Central memory CD8-positive, alpha-beta T cell (primary cell): ENCODE data around the gene SGPP2.
"Not testable (repeated sequence)": the region's sequence is repeated elsewhere in the genome, so short reads cannot be mapped to it uniquely, and the experiment has no call there.

Experiments used
- ATAC-seq: fragments of 150-1000 bp; cut with Tn5 transposase; replicated peaks from 2 replicates; pipeline ENCODE4 v1.10.0; 2022; ENCODE audit warnings: mild to moderate bottlenecking, moderate FRiP score, moderate number of reproducible peaks; ENCODE audit not compliant: poor library complexity, severe bottlenecking; ENCODE audit errors: extremely low read depth
- DNase-seq, 2 donors: peaks; one replicate each; pipeline ENCODE4 v3.0.0; 2021; ENCODE audit warnings: low spot score in 2 of 2
- H3K27ac Mint-ChIP-seq: one replicate; pipeline ENCODE4 v1.8.0; 2022; ENCODE audit warnings: low read depth, mild to moderate bottlenecking, moderate library complexity, mixed read lengths
- H3K27me3 Mint-ChIP-seq: one replicate; pipeline ENCODE4 v1.8.0; 2022; ENCODE audit warnings: mixed read lengths
- H3K36me3 Mint-ChIP-seq: one replicate; pipeline ENCODE4 v1.8.0; 2022; ENCODE audit warnings: mild to moderate bottlenecking, moderate library complexity, mixed read lengths; ENCODE audit not compliant: insufficient read depth
- H3K4me1 Mint-ChIP-seq: one replicate; pipeline ENCODE4 v1.8.0; 2022; ENCODE audit warnings: mixed read lengths
- H3K4me3 Mint-ChIP-seq: one replicate; pipeline ENCODE4 v1.8.0; 2022; ENCODE audit warnings: mild to moderate bottlenecking, moderate library complexity, mixed read lengths
- H3K9me3 Mint-ChIP-seq: one replicate; pipeline ENCODE4 v1.8.0; 2022; ENCODE audit warnings: mixed read lengths

SGPP2 gene

GRCh38 chr2:222584589-222584988 lies 160.2 kb downstream of the SGPP2 start:
- not testable (repeated sequence) for H3K9me3 Mint-ChIP-seq, H3K36me3 Mint-ChIP-seq, ATAC-seq, H3K27ac Mint-ChIP-seq, H3K27me3 Mint-ChIP-seq, DNase-seq, H3K4me3 Mint-ChIP-seq
- H3K4me1 Mint-ChIP-seq = peaks cover 22% of the 10 kb centered on the region

DNA sequence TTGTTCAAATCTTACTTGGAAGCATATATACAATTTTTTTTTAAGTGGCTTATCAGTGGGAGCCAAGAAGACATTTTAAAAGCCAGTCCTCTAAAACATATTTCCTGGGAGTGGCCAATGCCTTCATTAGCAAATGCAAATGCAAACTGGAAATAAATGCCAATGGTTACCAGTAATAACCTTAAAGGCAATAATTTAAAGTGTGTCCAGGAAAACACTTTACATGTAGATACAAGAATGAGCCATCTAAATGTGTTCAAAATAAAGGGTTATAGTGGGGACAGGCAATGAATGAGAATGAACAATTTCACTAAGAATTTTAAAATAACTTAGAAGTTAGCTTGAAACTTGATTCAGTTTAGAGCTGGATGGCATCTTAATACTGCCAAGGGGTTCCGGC lies 167.3 kb downstream of the SGPP2 start:
- DNase-seq (no peak), ATAC-seq (no peak)
- H3K36me3 Mint-ChIP-seq = peaks cover 30% of the 10 kb centered on the region
- no peaks in the 10 kb centered on the region for H3K9me3 Mint-ChIP-seq
- no peak overlapping the region for H3K27ac Mint-ChIP-seq
- no peaks in the 10 kb centered on the region for H3K27me3 Mint-ChIP-seq
- no peak overlapping the region for H3K4me3 Mint-ChIP-seq
- peaks cover 17% of the 10 kb centered on the region for H3K4me1 Mint-ChIP-seq

GRCh38 chr2:222592176-222592575 lies 167.8 kb downstream of the SGPP2 start:
- no peak overlapping the region for H3K27ac Mint-ChIP-seq
- no peak overlapping the region for H3K4me3 Mint-ChIP-seq
- DNase-seq = no peak
- H3K27me3 Mint-ChIP-seq = no peaks in the 10 kb centered on the region
- peaks cover 12% of the 10 kb centered on the region for H3K4me1 Mint-ChIP-seq
- H3K36me3 Mint-ChIP-seq = peaks cover 30% of the 10 kb centered on the region
- ATAC-seq = no peak
- no peaks in the 10 kb centered on the region for H3K9me3 Mint-ChIP-seq

DNA sequence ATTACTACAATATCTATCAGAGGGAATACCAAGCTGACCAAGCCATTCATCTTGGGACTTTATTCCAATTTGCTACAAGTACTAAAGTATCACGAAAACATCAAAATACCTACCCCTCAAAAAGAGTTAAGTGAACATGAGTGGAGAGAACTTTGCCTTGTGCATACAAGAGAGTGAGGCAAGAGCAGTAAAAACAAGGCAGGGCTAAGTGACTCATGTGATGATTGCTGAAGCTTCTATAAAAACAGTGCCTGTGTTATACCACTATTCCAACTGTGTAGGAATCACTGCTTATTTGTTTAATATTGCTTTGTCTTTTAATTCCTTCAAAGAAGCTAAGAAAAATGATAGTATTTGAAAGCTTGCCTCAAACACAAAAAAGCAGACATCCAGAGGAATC lies 170.3 kb downstream of the SGPP2 start:
- H3K27me3 Mint-ChIP-seq = no peaks in the 10 kb centered on the region
- ATAC-seq = no peak
- no peak overlapping the region for H3K4me3 Mint-ChIP-seq

GRCh38 chr2:222595581-222595980 lies 171.2 kb downstream of the SGPP2 start:
- Mint-ChIP-seq H3K27ac (no peak overlapping the region), H3K9me3 (no peaks in the 10 kb centered on the region), H3K4me1 (no peaks in the 10 kb centered on the region), H3K27me3 (no peaks in the 10 kb centered on the region), H3K4me3 (no peak overlapping the region), H3K36me3 (peaks cover 41% of the 10 kb centered on the region)
- ATAC-seq (no peak), DNase-seq (no peak)

More for the DNA sequence above, 170.3 kb downstream of the SGPP2 start:
- Mint-ChIP-seq H3K27ac (no peak overlapping the region), H3K4me1 (no peaks in the 10 kb centered on the region), H3K36me3 (peaks cover 38% of the 10 kb centered on the region), H3K9me3 (no peaks in the 10 kb centered on the region)
- DNase-seq = no peak

DNA sequence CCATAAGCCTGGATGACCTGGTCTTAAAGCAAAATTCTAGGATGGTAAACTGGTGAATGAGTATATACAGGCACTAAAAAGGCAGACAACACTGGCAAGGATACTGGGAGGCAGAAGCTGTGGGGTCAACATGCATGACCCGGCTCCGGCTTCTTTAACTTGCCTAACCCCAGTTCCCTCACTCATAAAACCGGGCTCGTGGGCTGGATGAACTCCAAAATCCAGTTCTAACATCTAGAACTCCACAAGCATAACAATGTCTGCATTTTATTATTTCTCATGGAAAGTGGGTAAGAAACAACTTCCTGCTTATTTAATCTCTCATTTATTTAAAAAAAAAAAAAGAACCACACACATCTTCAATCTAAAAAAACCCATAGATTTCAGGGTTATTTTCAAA lies 174.3 kb downstream of the SGPP2 start:
- ATAC-seq (no peak), DNase-seq (no peak)
- no peak overlapping the region for H3K4me3 Mint-ChIP-seq
- no peaks in the 10 kb centered on the region for H3K27me3 Mint-ChIP-seq
- H3K9me3 Mint-ChIP-seq = no peaks in the 10 kb centered on the region
- no peak overlapping the region for H3K27ac Mint-ChIP-seq
- peaks cover 27% of the 10 kb centered on the region for H3K36me3 Mint-ChIP-seq
- H3K4me1 Mint-ChIP-seq = no peaks in the 10 kb centered on the region

- Mint-ChIP-seq H3K27ac (no peak overlapping the region), H3K27me3 (no peaks in the 10 kb centered on the region), H3K9me3 (no peaks in the 10 kb centered on the region), H3K36me3 (peaks cover 15% of the 10 kb centered on the region), H3K4me1 (peaks cover 10% of the 10 kb centered on the region), H3K4me3 (no peak overlapping the region)
- DNase-seq = no peak
- no peak for ATAC-seq
Measured at GRCh38 chr2:222603501-222603900, 179.2 kb downstream of the SGPP2 start.

GRCh38 chr2:222604749-222605515 lies 180.6 kb downstream of the SGPP2 start:
- ATAC-seq (no peak), DNase-seq (no peak)
- H3K4me1 Mint-ChIP-seq = peaks cover 10% of the 10 kb centered on the region
- no peaks in the 10 kb centered on the region for H3K27me3 Mint-ChIP-seq
- peaks cover 6% of the 10 kb centered on the region for H3K36me3 Mint-ChIP-seq
- peak overlapping the region; percentile 36 for H3K27ac Mint-ChIP-seq
- no peak overlapping the region for H3K4me3 Mint-ChIP-seq
- no peaks in the 10 kb centered on the region for H3K9me3 Mint-ChIP-seq

DNA sequence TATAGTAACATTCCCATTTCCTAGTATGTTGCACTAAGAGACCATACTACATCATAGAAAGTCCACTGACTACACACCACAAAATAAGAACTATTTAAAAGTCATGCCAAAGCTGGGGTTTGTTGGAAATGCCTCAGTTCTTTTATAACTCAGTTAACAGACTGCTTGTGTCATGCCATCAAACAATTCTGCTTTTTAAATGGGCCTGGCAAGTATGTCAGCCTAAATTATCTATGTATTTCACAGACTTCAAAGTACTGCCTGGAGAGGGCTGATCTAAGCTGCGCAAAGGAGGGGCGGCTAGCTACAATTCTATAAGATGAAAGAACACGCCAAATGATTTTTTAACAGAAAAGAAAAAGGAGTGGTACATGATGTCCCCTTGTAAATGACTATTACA lies 182.0 kb downstream of the SGPP2 start:
- peaks cover 10% of the 10 kb centered on the region for H3K4me1 Mint-ChIP-seq
- H3K36me3 Mint-ChIP-seq = peaks cover 5% of the 10 kb centered on the region
- H3K9me3 Mint-ChIP-seq = no peaks in the 10 kb centered on the region
- H3K27me3 Mint-ChIP-seq = no peaks in the 10 kb centered on the region
- H3K27ac Mint-ChIP-seq = no peak overlapping the region
- no peak overlapping the region for H3K4me3 Mint-ChIP-seq
- no peak for DNase-seq
- ATAC-seq = no peak

DNA sequence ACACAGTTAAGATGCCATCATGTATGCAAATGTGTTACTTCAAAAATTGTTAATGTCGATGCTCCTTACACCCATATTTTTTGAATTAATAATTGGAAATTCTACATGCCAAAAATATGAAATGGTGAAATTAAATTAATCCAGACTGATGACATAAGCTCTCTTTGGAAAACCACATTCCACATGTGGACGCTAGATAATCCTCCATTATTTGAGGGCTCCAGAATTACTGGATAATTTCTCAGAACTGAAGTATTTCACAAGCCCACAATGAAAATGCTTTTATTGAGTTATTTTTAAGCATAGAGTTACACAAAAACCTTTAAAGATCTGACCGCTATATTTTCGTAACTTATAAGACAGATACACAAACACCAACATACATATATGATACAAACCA lies 183.7 kb downstream of the SGPP2 start:
- ATAC-seq (no peak), DNase-seq (no peak)
- Mint-ChIP-seq H3K4me1 (peaks cover 10% of the 10 kb centered on the region), H3K9me3 (no peaks in the 10 kb centered on the region), H3K27ac (no peak overlapping the region), H3K4me3 (no peak overlapping the region), H3K36me3 (peaks cover 7% of the 10 kb centered on the region), H3K27me3 (no peaks in the 10 kb centered on the region)

DNA sequence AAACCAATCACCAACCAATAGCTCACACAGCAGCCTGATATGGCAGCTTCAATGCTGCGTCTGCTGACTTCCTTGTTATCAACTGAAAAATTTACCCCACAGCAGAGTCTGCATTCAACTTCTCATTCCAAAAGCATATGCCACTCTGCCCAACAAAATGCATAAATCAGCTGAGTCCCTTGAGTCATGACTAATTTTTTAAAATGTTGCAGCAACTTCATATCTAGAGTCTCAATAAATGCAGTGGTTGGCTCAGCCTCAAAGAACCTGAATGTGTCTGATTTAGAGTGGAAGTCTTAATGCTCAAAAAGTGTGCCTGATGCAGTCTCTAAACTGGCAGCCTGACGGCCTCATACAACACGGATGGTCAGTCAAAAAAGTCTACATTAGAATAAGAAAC lies 185.0 kb downstream of the SGPP2 start:
- ATAC-seq (no peak), DNase-seq (no peak)
- peaks cover 7% of the 10 kb centered on the region for H3K36me3 Mint-ChIP-seq
- H3K27me3 Mint-ChIP-seq = no peaks in the 10 kb centered on the region
- no peak overlapping the region for H3K4me3 Mint-ChIP-seq
- H3K9me3 Mint-ChIP-seq = no peaks in the 10 kb centered on the region
- peaks cover 10% of the 10 kb centered on the region for H3K4me1 Mint-ChIP-seq
- no peak overlapping the region for H3K27ac Mint-ChIP-seq
